Parathyroid adenoma (tissue), 2 donors: ENCODE measurements around the gene RAE1.

Experiments used
- H2AFZ ChIP-seq: fragments of 300-600 bp; sonication (generic); one replicate; pipeline ENCODE4 v1.7.0; 2017; ENCODE audit warnings: antibody characterized with exemption, mild to moderate bottlenecking
- H3K27ac ChIP-seq: fragments of 300-600 bp; sonication (generic); one replicate; pipeline ENCODE4 v1.7.0; 2017
- H3K27me3 ChIP-seq: fragments of 300-600 bp; sonication (generic); one replicate; pipeline ENCODE4 v1.7.0; 2017; ENCODE audit warnings: low read length; ENCODE audit not compliant: control insufficient read depth, insufficient read depth
- H3K36me3 ChIP-seq: fragments of 300-600 bp; sonication (generic); one replicate; pipeline ENCODE4 v1.7.0; 2017; ENCODE audit warnings: low read length; ENCODE audit not compliant: control insufficient read depth, insufficient read depth
- H3K4me1 ChIP-seq: fragments of 300-600 bp; sonication (generic); one replicate; pipeline ENCODE4 v1.7.0; 2017; ENCODE audit warnings: control low read depth
- H3K4me2 ChIP-seq: fragments of 300-600 bp; sonication (generic); one replicate; pipeline ENCODE4 v1.7.0; 2017; ENCODE audit warnings: low read length
- H3K4me3 ChIP-seq: fragments of 300-600 bp; sonication (generic); one replicate; pipeline ENCODE4 v1.7.0; 2017; ENCODE audit warnings: low read depth, low read length
- H3K79me2 ChIP-seq: fragments of 300-600 bp; sonication (generic); one replicate; pipeline ENCODE4 v1.7.0; 2017; ENCODE audit warnings: control low read depth
- H3K9ac ChIP-seq: fragments of 300-600 bp; sonication (generic); one replicate; pipeline ENCODE4 v1.7.0; 2017; ENCODE audit warnings: mild to moderate bottlenecking
- H3K9me3 ChIP-seq: fragments of 300-600 bp; sonication (generic); one replicate; pipeline ENCODE4 v1.7.0; 2017; ENCODE audit warnings: low read length; ENCODE audit not compliant: control insufficient read depth
- TF ChIP-seq, protein P1 (sequence below): fragments of 300-600 bp; sonication (generic); IDR thresholded peaks from one replicate; pipeline ENCODE4 v1.7.0; 2017; ENCODE audit warnings: antibody characterized with exemption, mild to moderate bottlenecking
- donor health status: primary hyperparathyroidism.

RAE1 gene

DNA sequence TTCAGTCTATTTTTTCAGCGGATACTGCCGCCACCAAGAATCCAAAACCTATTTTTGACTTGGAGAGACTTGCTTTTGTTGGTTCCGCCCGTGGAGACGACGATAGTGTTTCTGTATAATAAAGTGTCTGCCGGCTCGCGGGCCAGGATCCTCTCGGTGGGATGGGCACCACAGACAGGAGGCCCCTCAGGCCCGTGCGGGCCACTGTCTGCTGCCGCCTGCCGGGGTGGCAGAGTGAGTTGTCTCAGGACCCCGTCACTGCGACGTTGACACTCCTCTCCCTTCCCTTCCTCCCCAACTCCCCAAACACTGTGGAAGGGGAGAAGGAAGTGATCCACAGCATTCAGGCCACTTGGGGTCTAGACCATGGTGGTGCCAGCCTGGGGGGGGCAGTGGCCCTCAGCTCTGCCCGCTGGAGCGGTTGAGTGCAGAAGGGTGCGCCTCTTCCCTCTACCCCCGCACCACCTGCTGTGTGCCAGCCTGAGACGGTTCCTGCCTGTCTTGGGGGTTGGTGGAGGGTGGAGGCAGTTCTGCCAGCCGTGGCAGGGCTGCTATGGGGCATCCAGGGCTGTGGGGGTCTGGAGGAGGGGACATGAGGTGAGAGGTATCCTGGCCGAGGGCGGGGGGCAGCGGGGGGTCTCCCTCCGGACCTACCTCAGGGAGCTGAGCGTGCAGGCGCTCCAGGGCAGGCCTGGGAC, 57.6 kb downstream of the RAE1 start:
- no peak overlapping the region for H3K27ac ChIP-seq
- no peaks in the 10 kb centered on the region for H3K4me1 ChIP-seq
- H3K36me3 ChIP-seq, result no peaks in the 10 kb centered on the region

DNA sequence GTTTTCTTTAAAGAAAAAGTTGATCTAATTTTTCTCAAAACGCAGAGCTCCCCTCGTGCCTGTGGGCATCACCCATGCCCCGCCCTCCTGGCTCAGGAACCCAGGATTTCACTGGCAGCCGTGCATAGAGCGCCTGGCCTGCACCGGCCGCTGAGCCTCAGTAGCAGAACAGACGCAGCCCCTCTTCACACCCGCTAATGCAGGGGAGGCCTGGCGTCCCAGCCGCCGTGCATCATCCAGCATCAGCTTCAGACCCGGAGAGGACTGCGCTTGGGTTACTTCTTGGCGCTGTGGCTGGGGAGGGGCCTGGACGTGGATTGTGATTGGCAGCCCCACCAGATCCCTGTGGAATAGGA, 58.2 kb downstream of the RAE1 start:
- H3K4me2 ChIP-seq, result no peak overlapping the region
- H3K27me3 ChIP-seq, result no peaks in the 10 kb centered on the region
- no peak overlapping the region for H2AFZ ChIP-seq
- no peak overlapping the region for H3K27ac ChIP-seq
- no peaks in the 10 kb centered on the region for H3K9me3 ChIP-seq
- TF ChIP-seq, protein P1, sequence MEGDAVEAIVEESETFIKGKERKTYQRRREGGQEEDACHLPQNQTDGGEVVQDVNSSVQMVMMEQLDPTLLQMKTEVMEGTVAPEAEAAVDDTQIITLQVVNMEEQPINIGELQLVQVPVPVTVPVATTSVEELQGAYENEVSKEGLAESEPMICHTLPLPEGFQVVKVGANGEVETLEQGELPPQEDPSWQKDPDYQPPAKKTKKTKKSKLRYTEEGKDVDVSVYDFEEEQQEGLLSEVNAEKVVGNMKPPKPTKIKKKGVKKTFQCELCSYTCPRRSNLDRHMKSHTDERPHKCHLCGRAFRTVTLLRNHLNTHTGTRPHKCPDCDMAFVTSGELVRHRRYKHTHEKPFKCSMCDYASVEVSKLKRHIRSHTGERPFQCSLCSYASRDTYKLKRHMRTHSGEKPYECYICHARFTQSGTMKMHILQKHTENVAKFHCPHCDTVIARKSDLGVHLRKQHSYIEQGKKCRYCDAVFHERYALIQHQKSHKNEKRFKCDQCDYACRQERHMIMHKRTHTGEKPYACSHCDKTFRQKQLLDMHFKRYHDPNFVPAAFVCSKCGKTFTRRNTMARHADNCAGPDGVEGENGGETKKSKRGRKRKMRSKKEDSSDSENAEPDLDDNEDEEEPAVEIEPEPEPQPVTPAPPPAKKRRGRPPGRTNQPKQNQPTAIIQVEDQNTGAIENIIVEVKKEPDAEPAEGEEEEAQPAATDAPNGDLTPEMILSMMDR, result no peak
- no peaks in the 10 kb centered on the region for H3K36me3 ChIP-seq
- no peaks in the 10 kb centered on the region for H3K79me2 ChIP-seq
- no peaks in the 10 kb centered on the region for H3K4me1 ChIP-seq
- no peak overlapping the region for H3K9ac ChIP-seq
- H3K4me3 ChIP-seq, result no peak overlapping the region

More for the DNA sequence above, 57.6 kb downstream of the RAE1 start:
- TF ChIP-seq, protein P1, result no peak
- Histone ChIP-seq H3K9ac (no peak overlapping the region), H3K27me3 (no peaks in the 10 kb centered on the region), H3K9me3 (no peaks in the 10 kb centered on the region), H2AFZ (no peak overlapping the region), H3K4me3 (no peak overlapping the region), H3K79me2 (no peaks in the 10 kb centered on the region), H3K4me2 (no peak overlapping the region)

GRCh38 chr20:57409672-57410397, 58.8 kb downstream of the RAE1 start:
- H3K9ac ChIP-seq, result no peak overlapping the region
- H3K9me3 ChIP-seq, result no peaks in the 10 kb centered on the region
- H3K4me3 ChIP-seq, result no peak overlapping the region

GRCh38 chr20:57410398-57410920, 59.4 kb downstream of the RAE1 start:
- no peaks in the 10 kb centered on the region for H3K9me3 ChIP-seq
- H3K27me3 ChIP-seq, result no peaks in the 10 kb centered on the region
- TF ChIP-seq, protein P1, result no peak
- H3K4me2 ChIP-seq, result no peak overlapping the region
- H3K79me2 ChIP-seq, result no peaks in the 10 kb centered on the region
- H3K36me3 ChIP-seq, result no peaks in the 10 kb centered on the region
- H2AFZ ChIP-seq, result no peak overlapping the region
- H3K4me3 ChIP-seq, result no peak overlapping the region
- H3K4me1 ChIP-seq, result no peaks in the 10 kb centered on the region
- no peak overlapping the region for H3K27ac ChIP-seq
- no peak overlapping the region for H3K9ac ChIP-seq

More at GRCh38 chr20:57409672-57410397, 58.8 kb downstream of the RAE1 start:
- no peak overlapping the region for H2AFZ ChIP-seq
- H3K4me2 ChIP-seq, result no peak overlapping the region
- H3K79me2 ChIP-seq, result no peaks in the 10 kb centered on the region
- H3K36me3 ChIP-seq, result no peaks in the 10 kb centered on the region
- TF ChIP-seq, protein P1, result no peak
- H3K27me3 ChIP-seq, result no peaks in the 10 kb centered on the region
- no peaks in the 10 kb centered on the region for H3K4me1 ChIP-seq
- H3K27ac ChIP-seq, result no peak overlapping the region
